ENCODE data around the gene CDH6. TPM values are rescaled to one million over a fixed set of nuclear protein-coding genes. Genes with fewer than 3 reads are reported as not detected.

The CDH6 gene
- total and polyA plus RNA-seq, 2 experiments from 2014 or later, result 0.77 TPM; not detected in 1

- no peak for DNase-seq (ENCODE audit: low read depth in 1 of 2, low spot score in 1 of 2)
- H3K36me3 ChIP-seq, result no peaks in the 10 kb centered on the region
- no peaks in the 10 kb centered on the region for H3K27me3 ChIP-seq
- no peak for TF ChIP-seq CTCF (IDR thresholded peaks at IDR 0.05; ENCODE audit: low read depth, low read length)
- H3K4me3 ChIP-seq, result no peak overlapping the region
- H3K27ac ChIP-seq, result no peak overlapping the region
- no peaks in the 10 kb centered on the region for H3K9me3 ChIP-seq (ENCODE audit: low read depth)
- H3K4me1 ChIP-seq (ENCODE audit: low read depth), result no peaks in the 10 kb centered on the region
These were observed 74.8 kb downstream of the CDH6 start for GRCh38 chr5:31268256-31268655.

DNA sequence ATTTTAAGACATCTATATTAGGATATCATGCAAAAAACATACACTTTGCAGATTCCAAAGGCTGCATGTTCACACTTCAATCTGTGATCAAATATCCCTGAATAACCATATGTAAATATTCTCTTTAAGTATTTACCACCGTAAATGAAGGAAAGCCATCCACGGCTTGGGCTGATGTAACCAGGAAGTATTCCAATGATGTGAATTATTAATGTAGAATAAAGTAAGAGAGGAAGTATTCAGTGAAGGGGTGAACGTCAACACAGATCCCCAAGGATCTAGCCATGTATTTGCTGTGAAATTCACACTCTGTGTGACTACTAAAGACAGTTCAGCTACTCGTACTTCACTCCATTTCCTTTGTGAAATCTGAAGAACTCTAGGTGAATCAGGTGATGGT, 75.2 kb downstream of the CDH6 start:
- H3K36me3 ChIP-seq, result no peaks in the 10 kb centered on the region
- H3K27me3 ChIP-seq, result no peaks in the 10 kb centered on the region
- H3K4me1 ChIP-seq (ENCODE audit: low read depth), result no peaks in the 10 kb centered on the region
- no peaks in the 10 kb centered on the region for H3K9me3 ChIP-seq (ENCODE audit: low read depth)
- no peak for TF ChIP-seq CTCF (IDR thresholded peaks at IDR 0.05; ENCODE audit: low read depth, low read length)
- no peak overlapping the region for H3K4me3 ChIP-seq
- DNase-seq (ENCODE audit: low read depth in 1 of 2, low spot score in 1 of 2), result no peak
- H3K27ac ChIP-seq, result no peak overlapping the region

DNA sequence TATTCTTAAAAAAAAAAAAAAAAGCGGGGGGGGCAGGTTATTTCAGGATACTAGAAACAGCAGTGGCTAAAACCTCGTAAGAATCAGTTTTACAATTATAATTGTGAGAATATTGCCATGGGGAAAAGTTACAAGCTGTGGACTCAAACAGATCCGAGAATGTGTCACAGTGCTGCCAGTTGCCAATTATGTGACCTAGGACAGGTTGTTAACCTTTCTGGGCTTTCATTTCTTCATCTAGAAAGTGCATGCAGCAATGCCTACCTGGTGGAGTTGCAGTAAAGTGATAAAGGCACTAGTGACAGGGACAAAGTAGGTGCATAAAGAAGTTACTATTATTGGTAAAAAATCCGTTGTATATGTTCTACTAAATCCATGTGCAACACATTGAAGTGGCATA, 75.8 kb downstream of the CDH6 start:
- Histone ChIP-seq H3K9me3 (ENCODE audit: low read depth) (no peaks in the 10 kb centered on the region), H3K27me3 (no peaks in the 10 kb centered on the region), H3K27ac (no peak overlapping the region), H3K36me3 (no peaks in the 10 kb centered on the region), H3K4me1 (ENCODE audit: low read depth) (no peaks in the 10 kb centered on the region), H3K4me3 (no peak overlapping the region)
- no peak for TF ChIP-seq CTCF (IDR thresholded peaks at IDR 0.05; ENCODE audit: low read depth, low read length)
- DNase-seq (ENCODE audit: low read depth in 1 of 2, low spot score in 1 of 2), result no peak

GRCh38 chr5:31270396-31270795, 76.9 kb downstream of the CDH6 start:
- Histone ChIP-seq H3K4me3 (no peak overlapping the region), H3K27ac (no peak overlapping the region), H3K4me1 (ENCODE audit: low read depth) (no peaks in the 10 kb centered on the region), H3K9me3 (ENCODE audit: low read depth) (no peaks in the 10 kb centered on the region), H3K36me3 (no peaks in the 10 kb centered on the region), H3K27me3 (no peaks in the 10 kb centered on the region)
- peak; percentile 24 to 26 for DNase-seq (ENCODE audit: low read depth in 1 of 2, low spot score in 1 of 2)
- peak; percentile 49 for TF ChIP-seq CTCF (IDR thresholded peaks at IDR 0.05; ENCODE audit: low read depth, low read length)

GRCh38 chr5:31271567-31271966, 78.1 kb downstream of the CDH6 start:
- no peaks in the 10 kb centered on the region for H3K36me3 ChIP-seq
- no peaks in the 10 kb centered on the region for H3K9me3 ChIP-seq (ENCODE audit: low read depth)
- H3K4me3 ChIP-seq, result no peak overlapping the region
- H3K27ac ChIP-seq, result no peak overlapping the region
- TF ChIP-seq CTCF (IDR thresholded peaks at IDR 0.05; ENCODE audit: low read depth, low read length), result no peak
- no peaks in the 10 kb centered on the region for H3K27me3 ChIP-seq
- no peaks in the 10 kb centered on the region for H3K4me1 ChIP-seq (ENCODE audit: low read depth)
- DNase-seq (ENCODE audit: low read depth in 1 of 2, low spot score in 1 of 2), result no peak

DNA sequence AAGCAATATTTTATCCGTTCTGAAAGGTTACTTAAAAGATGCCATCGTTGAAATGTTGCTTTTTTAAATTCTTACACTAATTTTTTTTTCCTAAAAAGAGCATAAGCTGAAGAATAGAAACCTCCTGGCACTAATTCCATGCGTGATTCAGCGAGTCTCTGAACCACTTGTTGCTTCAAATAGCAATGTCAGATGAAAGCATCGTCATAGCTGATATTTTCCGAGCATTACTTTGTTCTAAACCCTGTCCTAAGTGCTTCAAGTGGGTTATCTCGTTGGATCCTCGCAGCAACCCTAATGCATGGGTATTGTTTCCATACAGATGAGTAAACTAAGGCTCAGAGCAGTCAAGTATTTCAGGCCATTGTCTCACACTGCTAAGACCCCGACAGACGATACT, 79.7 kb downstream of the CDH6 start:
- H3K9me3 ChIP-seq (ENCODE audit: low read depth), result no peaks in the 10 kb centered on the region
- DNase-seq (ENCODE audit: low read depth in 1 of 2, low spot score in 1 of 2), result peak in 1 of 2 donors; percentile 34
- H3K4me1 ChIP-seq (ENCODE audit: low read depth), result no peaks in the 10 kb centered on the region
- no peak overlapping the region for H3K4me3 ChIP-seq
- H3K27me3 ChIP-seq, result no peaks in the 10 kb centered on the region
- no peak overlapping the region for H3K27ac ChIP-seq
- TF ChIP-seq CTCF (IDR thresholded peaks at IDR 0.05; ENCODE audit: low read depth, low read length), result no peak
- H3K36me3 ChIP-seq, result no peaks in the 10 kb centered on the region
